GM12892 (cell line): Measurements from ENCODE around the gene PALLD.

Source experiments
- POLR2A ChIP-seq: IDR thresholded peaks from 2 replicates; pipeline ENCODE4 v1.6.1; 2011; ENCODE audit warnings: low read depth, low read length, control low read depth
- POLR2AphosphoS5 ChIP-seq: IDR thresholded peaks from 2 replicates; pipeline ENCODE4 v1.6.1; 2011; ENCODE audit warnings: low read depth, low read length, control low read depth

DNA sequence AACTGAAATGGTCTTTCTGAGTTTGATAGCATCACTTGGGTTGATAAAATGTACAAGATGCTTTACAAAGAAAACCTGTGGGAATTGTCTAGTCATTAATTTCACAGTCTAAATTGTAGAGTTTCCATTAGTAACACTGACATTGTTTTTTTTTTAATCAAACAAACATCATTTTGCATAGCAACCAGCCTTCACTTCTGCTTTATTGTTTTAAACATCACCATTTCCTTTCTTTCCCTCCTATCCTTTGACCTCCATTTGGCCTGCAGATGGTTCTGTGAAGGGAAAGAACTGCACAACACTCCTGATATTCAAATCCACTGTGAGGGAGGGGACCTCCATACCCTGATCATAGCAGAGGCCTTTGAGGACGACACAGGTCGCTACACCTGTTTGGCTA is 171.1 kb downstream of the PALLD start:
- TF ChIP-seq POLR2A (no peak), POLR2AphosphoS5 (no peak)
